Measurements from ENCODE around the gene PNCK. TPM values are rescaled to one million over a fixed set of nuclear protein-coding genes. Genes with fewer than 3 reads are reported as not detected.
A peak's percentile ranks its signal among the peaks of the same experiment; 100 is the strongest.

PNCK gene
- total RNA-seq, 1 donor from 2014 or later = 28.5 TPM

DNA sequence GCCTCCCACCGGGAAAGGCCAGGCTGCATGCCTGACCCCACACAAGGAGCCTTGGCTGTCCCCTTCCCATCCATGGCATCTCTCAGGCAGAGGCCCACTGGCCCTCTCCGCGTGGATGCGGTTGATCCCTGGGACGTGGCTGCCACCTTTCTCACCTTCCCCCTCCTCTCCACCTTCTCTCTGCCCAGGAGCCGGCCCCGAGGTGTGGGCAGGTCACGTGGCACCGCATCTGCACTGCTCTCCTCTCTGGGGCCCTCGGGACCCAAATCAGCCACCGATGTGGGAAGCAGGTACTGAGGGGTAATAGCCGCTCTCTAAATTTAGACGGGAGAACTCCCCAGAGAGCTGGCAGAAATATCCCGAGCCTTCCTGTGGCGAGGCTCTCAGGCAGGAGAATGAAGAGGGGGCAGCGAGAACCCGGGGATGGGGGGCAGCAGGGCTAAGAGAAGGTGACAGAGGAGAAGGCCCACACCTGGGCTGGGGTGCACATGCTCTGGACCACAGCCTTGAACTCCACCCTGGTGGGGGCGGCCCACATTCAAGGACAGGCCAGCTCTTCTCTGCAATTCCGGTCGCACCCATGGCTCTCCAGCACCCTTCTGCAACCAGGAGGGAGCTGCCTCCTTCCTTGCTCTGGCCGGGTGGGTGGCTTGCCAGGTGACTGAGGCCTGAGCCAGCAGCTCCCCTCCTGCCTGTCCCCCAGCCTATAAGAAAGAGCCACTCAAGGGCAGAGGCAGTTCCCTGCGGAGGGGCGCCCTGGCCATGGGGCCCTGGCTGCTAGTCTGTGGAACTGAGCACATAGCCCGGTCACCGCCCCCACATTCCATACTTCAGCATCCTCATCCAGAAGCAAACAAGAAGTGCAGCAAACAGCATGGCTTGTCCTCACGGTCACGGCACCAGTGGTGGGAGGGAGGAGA, 36.2 kb downstream of the PNCK start:
- Mint-ChIP-seq H3K27me3 (ENCODE audit: low read depth) (peaks cover 24% of the 10 kb centered on the region), H3K4me1 (peaks cover 19% of the 10 kb centered on the region), H3K9me3 (peaks cover 3% of the 10 kb centered on the region)

DNA sequence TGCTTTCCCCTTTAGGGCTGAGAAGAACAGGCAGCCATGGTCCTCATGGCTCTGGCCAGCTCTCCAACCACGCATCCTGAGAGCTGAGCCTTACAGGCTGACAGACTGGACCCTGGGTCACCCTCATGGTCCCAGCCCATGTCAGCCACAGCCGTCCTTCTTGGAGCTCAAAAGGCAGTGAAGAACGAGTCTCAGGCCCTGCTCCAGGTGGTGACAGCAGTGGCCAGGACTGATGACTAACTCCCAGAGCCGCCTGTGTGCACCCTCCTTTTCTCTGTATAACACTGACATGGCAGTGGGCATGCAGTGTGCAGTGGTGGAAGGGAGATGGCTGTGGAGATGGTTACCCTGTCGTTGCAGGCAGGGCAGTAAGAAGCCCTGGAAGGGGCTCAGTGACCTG, 36.9 kb downstream of the PNCK start:
- peaks cover 19% of the 10 kb centered on the region for H3K4me1 Mint-ChIP-seq
- H3K27ac Mint-ChIP-seq = no peak overlapping the region
- peaks cover 6% of the 10 kb centered on the region for H3K9me3 Mint-ChIP-seq
- H3K36me3 Mint-ChIP-seq = no peaks in the 10 kb centered on the region
- TF ChIP-seq, protein P1, sequence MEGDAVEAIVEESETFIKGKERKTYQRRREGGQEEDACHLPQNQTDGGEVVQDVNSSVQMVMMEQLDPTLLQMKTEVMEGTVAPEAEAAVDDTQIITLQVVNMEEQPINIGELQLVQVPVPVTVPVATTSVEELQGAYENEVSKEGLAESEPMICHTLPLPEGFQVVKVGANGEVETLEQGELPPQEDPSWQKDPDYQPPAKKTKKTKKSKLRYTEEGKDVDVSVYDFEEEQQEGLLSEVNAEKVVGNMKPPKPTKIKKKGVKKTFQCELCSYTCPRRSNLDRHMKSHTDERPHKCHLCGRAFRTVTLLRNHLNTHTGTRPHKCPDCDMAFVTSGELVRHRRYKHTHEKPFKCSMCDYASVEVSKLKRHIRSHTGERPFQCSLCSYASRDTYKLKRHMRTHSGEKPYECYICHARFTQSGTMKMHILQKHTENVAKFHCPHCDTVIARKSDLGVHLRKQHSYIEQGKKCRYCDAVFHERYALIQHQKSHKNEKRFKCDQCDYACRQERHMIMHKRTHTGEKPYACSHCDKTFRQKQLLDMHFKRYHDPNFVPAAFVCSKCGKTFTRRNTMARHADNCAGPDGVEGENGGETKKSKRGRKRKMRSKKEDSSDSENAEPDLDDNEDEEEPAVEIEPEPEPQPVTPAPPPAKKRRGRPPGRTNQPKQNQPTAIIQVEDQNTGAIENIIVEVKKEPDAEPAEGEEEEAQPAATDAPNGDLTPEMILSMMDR (IDR thresholded peaks at IDR 0.05; ENCODE audit: unreplicated experiment) = no peak
- DNase-seq (ENCODE audit: low spot score in 2 of 2, unreplicated experiment in 2 of 2) = no peak
- H3K27me3 Mint-ChIP-seq (ENCODE audit: low read depth) = peaks cover 23% of the 10 kb centered on the region
- no peak overlapping the region for H3K4me3 Mint-ChIP-seq

More for the DNA sequence above, 36.2 kb downstream of the PNCK start:
- H3K27ac Mint-ChIP-seq = no peak overlapping the region
- H3K4me3 Mint-ChIP-seq = no peak overlapping the region
- H3K36me3 Mint-ChIP-seq = no peaks in the 10 kb centered on the region
- TF ChIP-seq, protein P1 (IDR thresholded peaks at IDR 0.05; ENCODE audit: unreplicated experiment) = no peak
- no peak for DNase-seq (ENCODE audit: low spot score in 2 of 2, unreplicated experiment in 2 of 2)

GRCh38 chrX:153635788-153636668, 37.6 kb downstream of the PNCK start:
- H3K4me3 Mint-ChIP-seq = no peak overlapping the region
- TF ChIP-seq, protein P1 (IDR thresholded peaks at IDR 0.05; ENCODE audit: unreplicated experiment) = peak; percentile 30
- H3K27me3 Mint-ChIP-seq (ENCODE audit: low read depth) = peaks cover 18% of the 10 kb centered on the region
- no peak for DNase-seq (ENCODE audit: low spot score in 2 of 2, unreplicated experiment in 2 of 2)
- no peak overlapping the region for H3K27ac Mint-ChIP-seq
- H3K36me3 Mint-ChIP-seq = no peaks in the 10 kb centered on the region
- peaks cover 16% of the 10 kb centered on the region for H3K4me1 Mint-ChIP-seq
- peaks cover 10% of the 10 kb centered on the region for H3K9me3 Mint-ChIP-seq

DNA sequence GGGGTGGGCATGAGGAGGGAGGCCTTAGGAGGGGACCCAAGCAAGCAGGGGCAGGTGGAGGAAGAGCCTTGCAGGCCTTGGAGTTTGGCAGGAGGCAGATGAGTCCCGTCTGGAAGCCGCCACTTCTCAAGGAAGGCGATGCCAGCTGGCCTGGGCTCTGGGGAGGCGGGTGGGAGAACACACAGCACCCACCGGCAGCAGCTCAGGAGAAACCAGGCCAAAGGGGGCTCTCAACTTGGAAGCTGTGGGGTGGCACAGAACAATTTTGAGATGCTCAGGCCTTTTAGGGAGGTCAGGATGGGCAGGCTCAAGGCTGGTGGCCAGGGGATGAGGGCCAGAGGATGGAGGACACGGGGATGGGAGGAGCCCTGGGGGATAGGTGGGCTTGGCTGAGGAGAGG, 38.2 kb downstream of the PNCK start:
- H3K4me1 Mint-ChIP-seq = peaks cover 14% of the 10 kb centered on the region
- H3K4me3 Mint-ChIP-seq = no peak overlapping the region
- TF ChIP-seq, protein P1 (IDR thresholded peaks at IDR 0.05; ENCODE audit: unreplicated experiment) = no peak
- H3K27ac Mint-ChIP-seq = no peak overlapping the region
- DNase-seq (ENCODE audit: low spot score in 2 of 2, unreplicated experiment in 2 of 2) = peak in 1 of 2 experiments; percentile 37
- H3K27me3 Mint-ChIP-seq (ENCODE audit: low read depth) = peaks cover 12% of the 10 kb centered on the region
- peaks cover 12% of the 10 kb centered on the region for H3K9me3 Mint-ChIP-seq
- no peaks in the 10 kb centered on the region for H3K36me3 Mint-ChIP-seq

- peaks cover 10% of the 10 kb centered on the region for H3K27me3 Mint-ChIP-seq (ENCODE audit: low read depth)
- TF ChIP-seq, protein P1 (IDR thresholded peaks at IDR 0.05; ENCODE audit: unreplicated experiment) = no peak
- peaks cover 14% of the 10 kb centered on the region for H3K4me1 Mint-ChIP-seq
- no peak overlapping the region for H3K4me3 Mint-ChIP-seq
- peaks cover 15% of the 10 kb centered on the region for H3K9me3 Mint-ChIP-seq
- peak overlapping the region; percentile 68 for H3K27ac Mint-ChIP-seq
- no peak for DNase-seq (ENCODE audit: low spot score in 2 of 2, unreplicated experiment in 2 of 2)
- H3K36me3 Mint-ChIP-seq = no peaks in the 10 kb centered on the region
Observed at GRCh38 chrX:153634832-153635231, 38.8 kb downstream of the PNCK start.

Measured in mesothelial cell of epicardium (in vitro differentiated cells).